IMR-90 (cell line): ENCODE data around the gene ALPP.

Experiments used
- CEBPB ChIP-seq: IDR thresholded peaks from 2 replicates; pipeline ENCODE4 v1.6.1; 2012; ENCODE audit warnings: low read depth, low read length, improper control_type of control experiment
- CTCF ChIP-seq: conservative IDR thresholded peaks from 2 replicates; pipeline ENCODE4 v1.5.1; 2012; ENCODE audit warnings: mild to moderate bottlenecking, low read depth, low read length, improper control_type of control experiment
- RAD21 ChIP-seq: IDR thresholded peaks from 2 replicates; pipeline ENCODE4 v1.6.1; 2012; ENCODE audit warnings: low read length, improper control_type of control experiment
- RCOR1 ChIP-seq: IDR thresholded peaks from 2 replicates; pipeline ENCODE4 v1.6.1; 2012; ENCODE audit warnings: mild to moderate bottlenecking, low read length, improper control_type of control experiment; ENCODE audit not compliant: insufficient replicate concordance
- RFX5 ChIP-seq: IDR thresholded peaks from 2 replicates; pipeline ENCODE4 v1.8.0; 2012; ENCODE audit warnings: low read depth, mild to moderate bottlenecking, low read length, moderate library complexity
- USF2 ChIP-seq: fragments of 150-350 bp; IDR thresholded peaks from 2 replicates; pipeline ENCODE4 v1.6.1; 2017; ENCODE audit warnings: mild to moderate bottlenecking, antibody characterized with exemption, low read length, low read depth

- TF ChIP-seq CEBPB (no peak), CTCF (no peak), RAD21 (no peak), RFX5 (no peak), RCOR1 (no peak), USF2 (no peak)
These were observed 31.8 kb downstream of the ALPP start for GRCh38 chr2:232410238-232410900.
